IPS DF 4.7 (cell line): ENCODE data around the gene SLC27A5.
A peak's percentile ranks its signal among the peaks of the same experiment; 100 is the strongest.
"Not testable (repeated sequence)": the region's sequence is repeated elsewhere in the genome, so short reads cannot be mapped to it uniquely, and the experiment has no call there.

Experiments used
- DNase-seq: peaks from one replicate; pipeline ENCODE4 v3.0.0-alpha.2; 2013; ENCODE audit warnings: low spot score; ENCODE audit errors: extremely low read depth

Gene SLC27A5

DNA sequence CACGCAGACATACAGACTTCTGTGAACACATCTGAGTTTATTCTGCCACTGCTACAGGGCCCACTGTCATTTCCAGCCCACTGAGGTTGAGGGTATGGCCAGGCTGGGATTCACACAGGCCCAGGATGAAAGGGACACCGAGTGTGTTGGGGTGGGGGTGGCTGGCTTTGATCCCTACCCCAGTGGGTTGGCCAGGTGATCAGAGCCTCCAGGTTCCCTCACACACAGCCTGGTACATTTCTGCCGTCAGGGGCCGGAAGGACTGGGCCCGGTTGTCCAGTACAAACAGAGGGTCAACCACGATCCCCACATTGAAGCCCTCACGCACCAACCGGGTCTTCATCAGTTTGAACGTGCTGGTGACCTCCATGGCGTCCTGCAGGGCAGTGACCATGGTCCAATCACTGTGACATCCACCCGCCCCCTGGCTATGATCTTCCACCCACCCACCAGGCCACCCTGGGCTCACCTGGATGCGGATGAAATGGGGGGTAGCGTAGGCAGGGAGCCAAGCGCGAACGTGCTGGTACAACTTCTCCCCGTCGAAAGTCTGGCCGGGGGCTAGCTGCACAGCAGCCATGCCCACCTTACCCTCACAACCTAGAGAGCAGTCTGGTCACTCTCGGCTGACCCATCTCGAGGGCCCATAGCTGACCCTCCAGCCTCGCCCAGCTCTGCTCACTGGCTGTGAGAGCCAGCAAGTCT is 13.3 kb downstream of the SLC27A5 start:
- no peak for DNase-seq

DNA sequence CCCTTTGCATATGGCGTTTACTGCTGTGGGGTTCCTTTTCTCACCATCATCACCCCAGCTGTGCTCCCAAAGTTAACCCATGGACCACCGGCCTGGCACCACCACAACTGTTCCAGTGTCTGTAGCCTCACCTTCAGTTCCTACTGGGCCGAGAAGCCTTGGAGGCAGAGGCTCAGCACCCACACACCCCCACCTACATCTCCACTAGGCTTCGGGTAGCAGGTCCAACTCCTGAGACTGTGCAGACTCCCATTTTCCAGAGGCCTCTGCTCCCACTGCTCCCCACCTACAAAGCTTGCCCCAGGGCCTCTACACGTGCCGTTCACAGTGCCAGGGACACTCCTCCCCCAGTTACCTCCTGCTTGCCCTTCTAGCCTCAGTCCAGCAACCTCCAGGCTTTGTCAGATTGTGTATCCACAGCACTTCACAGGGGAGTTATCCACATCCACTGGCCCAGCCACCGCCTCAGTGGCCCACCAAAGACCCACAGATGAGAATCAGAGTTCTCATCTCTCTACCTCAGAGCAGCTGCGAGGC is 14.1 kb downstream of the SLC27A5 start:
- no peak for DNase-seq

DNA sequence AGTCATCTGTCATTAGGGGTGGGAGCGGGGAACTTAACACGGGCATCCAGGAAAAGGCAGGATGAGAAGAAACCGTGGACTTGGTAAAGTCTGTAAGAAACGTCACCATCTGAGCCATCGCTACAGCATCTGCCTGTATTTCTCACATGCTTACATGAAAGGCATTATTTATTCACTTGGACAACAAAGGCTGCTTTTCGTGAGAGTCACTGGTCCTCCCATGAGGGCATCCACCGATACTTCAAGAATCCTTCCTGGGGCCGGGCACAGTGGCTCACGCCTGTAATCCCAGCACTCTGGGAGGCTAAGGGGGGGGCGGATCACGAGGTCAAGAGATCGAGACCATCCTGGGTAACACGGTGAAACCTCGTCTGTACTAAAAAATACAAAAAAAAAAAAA is 19.5 kb downstream of the SLC27A5 start:
- DNase-seq: no peak

DNA sequence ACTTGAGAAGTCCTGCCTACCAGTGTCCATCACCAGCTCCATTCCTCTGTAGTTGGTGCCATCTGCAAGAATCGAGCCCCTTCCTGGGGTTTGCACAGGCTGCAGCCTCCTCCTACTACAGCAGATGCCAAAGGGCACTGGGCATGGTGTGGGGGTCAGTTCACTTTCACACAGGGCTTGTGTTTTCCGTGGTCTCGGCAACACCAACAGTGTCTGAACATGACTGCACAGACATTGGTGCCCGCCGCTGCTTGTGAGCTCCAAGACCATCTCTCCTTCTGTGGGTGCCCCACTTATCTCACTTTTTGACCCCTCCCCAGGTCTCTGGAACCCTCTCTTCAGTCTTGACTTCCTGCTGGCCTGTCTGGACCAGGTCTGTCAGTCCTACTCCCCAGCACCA is 20.4 kb downstream of the SLC27A5 start:
- no peak for DNase-seq

DNA sequence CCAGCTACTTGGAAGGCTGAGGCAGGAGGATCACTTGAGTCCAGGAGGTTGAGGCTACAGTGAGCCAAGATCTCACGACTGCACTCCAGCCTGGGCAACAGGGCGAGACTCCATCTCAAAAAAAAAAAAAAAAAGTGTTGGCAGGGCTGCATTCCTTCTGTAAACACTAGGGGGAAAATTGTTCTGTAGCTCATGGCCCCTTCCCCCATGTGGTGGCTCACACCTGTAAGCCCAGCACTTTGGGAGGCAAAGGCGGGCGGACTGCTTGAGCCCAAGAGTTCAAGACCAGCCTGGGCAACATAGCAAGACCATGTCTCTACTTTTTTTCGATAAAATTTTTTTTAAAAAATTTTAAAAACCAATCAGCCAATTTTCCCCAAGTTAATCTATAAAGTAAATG is 27.4 kb downstream of the SLC27A5 start:
- not testable (repeated sequence) for DNase-seq

DNA sequence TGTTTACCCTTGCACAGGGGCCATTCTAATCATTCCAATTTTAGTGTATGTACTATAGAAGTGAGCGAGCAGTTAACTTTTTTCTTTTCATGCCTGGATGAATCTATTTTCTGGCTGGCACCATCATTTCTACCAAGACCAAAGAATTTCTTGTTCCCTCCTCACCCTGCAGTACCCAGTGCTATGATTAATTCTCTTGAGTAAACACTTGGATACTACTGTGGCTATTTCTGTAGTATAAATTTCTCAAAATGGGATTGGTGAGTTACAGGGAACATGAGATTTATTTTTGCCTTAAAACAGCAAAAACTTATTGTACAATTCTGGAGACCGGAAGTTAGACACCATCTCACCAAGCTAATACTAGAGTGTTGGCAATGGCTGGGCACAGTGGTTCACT is 28.0 kb downstream of the SLC27A5 start:
- DNase-seq: no peak

DNA sequence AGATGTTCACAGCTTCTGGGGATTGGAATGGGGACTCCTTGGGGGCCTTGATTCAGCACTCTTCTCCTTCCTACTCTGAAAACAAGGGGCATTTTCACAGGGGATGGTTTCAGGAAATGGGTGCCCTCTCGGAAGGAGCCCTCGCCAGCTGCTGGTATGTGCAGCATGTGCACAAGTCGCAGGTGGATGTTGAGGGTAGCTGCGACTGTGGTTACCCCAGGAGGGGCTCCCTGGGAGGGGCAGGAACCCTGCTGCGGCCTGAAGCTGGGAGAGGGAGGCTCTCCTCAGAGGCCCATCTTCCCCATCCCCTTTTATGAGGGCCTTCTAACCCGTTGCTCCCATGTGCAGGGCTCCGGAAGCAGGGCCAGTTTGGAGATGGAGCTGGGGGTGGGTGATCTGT is 29.4 kb downstream of the SLC27A5 start:
- DNase-seq: no peak

DNA sequence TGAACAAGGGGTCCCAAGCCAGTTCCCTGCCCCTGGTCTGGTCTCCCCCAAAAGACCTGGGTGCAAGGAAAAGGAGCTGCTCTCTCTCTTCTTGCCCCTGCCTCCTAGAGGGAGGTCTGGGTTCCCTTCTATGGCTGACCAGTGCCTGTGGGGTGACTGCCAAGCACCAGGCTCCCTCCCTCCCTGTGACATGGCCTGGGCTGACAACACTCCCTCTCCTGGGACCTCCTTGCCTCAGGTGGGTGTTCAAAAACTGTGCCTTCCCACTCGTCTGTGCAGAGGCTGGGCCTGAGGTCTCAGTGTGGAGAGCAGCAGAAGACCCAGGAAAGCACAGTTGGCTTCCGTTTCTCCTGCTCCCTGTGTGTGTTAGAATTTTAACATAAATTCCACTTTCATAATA is 31.0 kb downstream of the SLC27A5 start:
- DNase-seq: no peak

DNA sequence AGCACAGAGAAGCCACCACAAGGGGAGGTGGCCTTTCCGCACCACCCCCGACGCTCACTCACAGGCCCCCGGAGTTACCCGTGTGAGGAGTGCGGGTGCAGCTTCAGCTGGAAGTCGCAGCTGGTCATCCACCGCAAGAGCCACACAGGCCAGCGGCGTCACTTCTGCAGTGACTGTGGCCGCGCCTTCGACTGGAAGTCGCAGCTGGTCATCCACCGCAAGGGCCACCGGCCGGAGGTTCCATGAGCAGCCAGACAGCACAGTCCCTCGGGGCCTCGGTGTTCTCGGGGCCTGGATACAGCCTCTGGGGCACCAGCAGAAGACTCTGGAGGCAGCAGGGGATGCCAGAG is 31.3 kb downstream of the SLC27A5 start:
- no peak for DNase-seq

DNA sequence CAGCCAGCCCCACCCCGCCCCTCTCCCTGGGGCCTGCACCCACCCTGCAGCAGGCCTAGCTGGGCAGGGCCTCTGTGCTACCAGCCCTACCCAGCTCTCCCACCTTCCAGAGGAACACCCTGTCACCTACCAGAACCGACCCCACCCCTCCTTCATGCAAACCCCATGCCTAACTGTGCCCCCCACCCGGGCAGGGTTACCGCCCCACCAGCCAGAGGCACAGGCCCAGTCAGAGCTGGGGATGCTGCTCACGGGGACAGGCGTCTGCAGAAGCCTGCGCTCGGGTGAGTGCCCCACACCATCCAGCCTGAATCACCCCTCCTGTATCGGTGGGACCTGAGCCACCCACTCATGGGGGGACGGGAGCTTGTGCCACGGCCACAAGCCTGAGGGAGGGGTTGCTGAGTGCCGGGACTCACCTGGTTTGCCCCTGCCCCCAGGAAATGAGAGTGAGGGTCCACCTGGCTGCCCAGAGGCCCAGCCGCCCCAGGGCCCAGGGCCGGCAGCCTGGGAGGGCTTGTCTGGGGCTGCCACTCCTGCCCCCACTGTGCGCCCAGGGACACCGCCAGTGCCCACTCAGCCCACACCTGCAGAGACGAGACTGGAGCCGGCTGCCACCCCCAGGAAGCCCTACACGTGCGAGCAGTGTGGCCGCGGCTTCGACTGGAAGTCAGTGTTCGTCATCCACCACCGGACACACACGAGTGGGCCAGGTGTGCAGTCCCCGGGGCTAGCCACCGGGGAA is 31.9 kb downstream of the SLC27A5 start:
- DNase-seq: no peak

DNA sequence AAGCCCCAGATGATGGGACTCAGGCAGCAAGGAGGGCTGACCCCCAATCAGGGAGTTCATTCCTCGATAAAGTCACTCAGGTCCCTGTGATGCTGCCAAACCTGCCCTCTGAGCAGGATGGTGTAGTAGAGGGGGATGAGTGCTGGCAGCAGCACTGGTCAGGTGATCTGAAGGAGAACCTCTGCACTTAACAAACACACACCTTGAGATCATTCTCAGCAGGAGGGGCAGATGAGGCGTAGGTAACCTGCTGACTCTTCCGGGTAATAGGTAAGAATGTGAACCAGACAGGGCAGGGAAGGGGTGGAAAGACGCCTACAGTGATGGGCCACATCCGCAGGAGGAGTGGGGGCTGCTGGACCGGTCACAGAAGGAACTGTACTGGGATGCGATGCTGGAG is 32.5 kb downstream of the SLC27A5 start:
- no peak for DNase-seq

DNA sequence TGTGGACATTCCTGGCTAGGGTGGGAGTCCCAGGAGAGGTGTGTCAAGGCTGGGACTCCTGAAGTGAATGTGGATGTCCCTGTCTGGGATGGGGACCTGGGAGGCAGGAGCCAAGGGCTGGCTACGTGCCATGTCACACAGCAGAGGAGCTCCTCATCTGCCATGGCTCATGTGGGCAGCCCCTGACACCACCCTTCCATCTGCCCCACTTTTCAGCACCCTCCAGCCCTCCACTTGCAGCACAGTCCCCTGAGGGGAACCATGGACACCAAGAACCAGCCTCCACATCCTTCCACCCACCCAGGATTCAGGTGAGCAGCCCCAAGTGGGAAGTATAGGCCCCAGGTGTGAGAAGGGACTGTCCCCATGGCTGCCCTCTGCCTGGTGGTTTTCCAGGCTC is 33.9 kb downstream of the SLC27A5 start:
- no peak for DNase-seq

DNA sequence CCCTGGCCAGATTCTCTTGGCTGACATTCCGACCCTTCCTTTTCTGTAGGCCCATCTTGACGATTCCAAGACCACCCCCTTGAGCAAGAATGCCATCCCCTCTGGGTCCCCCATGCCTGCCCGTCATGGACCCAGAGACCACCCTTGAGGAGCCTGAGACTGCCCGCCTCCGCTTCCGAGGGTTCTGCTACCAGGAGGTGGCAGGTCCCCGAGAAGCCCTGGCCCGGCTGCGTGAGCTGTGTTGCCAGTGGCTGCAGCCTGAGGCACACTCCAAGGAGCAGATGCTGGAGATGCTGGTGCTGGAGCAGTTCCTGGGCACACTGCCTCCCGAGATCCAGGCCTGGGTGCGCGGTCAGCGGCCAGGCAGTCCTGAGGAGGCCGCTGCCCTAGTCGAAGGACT is 34.7 kb downstream of the SLC27A5 start:
- DNase-seq: no peak

DNA sequence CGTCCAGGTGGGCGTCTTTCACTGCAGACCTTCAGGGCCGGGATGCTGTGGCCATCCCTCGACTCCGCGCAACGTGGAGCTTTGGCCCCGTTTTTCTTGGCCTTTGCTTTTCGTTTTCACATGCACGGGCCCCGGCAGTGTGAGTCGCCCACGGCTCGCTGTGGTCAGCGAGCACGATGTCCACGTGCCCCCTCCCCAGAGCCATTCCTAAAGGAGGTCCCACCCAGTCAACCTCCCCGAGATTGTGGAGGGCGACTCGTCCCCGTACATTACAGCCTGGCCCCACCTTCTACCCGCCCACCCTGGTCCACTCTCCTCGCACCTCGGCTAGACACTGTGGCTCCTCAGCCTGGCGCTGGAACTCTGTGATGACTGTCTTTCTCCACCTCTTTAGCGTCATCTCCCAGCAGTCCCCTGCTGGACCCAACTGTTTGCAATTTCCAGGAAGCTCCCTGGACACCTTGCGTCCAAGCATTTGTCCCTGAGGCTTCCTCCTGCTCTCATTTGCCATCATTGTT is 35.2 kb downstream of the SLC27A5 start:
- DNase-seq: no peak

DNA sequence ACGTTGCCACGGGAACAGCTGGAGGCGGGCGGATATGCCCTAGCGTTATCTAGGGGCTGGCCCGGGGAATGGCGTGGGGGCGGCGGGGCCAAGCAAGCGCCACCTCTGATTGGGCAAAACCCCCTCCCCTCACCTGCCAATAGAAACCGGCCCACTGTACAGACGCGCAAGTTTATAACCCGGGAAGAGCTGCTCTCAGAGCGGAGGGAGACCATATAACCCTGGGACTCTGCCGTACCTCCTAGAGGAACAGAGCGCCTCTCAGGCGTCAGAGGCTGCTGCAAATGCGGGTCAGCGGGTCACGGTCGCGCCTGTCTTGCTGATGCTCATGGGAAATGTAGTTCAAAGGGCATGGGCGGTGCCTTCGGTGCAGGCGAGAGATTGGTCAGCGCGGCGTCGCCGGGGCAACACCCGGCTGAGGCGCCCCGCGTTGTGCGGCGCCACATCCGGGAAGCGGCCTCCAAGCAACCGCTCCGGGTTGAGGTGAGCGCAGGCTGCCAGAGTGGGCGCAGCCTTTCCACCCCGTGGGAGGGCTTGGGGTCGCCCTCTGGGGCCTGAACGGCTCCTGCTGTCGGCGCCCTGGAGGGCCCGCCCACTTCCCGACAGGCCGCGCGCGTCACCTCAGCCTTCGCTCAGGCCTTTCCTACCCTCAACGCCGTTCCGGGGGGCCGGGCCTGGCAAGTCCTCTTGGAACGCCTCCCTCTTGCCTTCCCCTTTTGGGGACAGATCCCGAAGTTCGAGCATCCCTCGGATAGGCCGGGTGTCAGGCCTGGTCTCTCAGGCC is 35.9 kb downstream of the SLC27A5 start, which contains the start of gene ZNF446:
Gene ZNF446, plus strand, starts transcription at position 639 of the 784 bp plus-strand sequence. CDS start 867 bp downstream, outside the sequence.
- peak; percentile 85 for DNase-seq

DNA sequence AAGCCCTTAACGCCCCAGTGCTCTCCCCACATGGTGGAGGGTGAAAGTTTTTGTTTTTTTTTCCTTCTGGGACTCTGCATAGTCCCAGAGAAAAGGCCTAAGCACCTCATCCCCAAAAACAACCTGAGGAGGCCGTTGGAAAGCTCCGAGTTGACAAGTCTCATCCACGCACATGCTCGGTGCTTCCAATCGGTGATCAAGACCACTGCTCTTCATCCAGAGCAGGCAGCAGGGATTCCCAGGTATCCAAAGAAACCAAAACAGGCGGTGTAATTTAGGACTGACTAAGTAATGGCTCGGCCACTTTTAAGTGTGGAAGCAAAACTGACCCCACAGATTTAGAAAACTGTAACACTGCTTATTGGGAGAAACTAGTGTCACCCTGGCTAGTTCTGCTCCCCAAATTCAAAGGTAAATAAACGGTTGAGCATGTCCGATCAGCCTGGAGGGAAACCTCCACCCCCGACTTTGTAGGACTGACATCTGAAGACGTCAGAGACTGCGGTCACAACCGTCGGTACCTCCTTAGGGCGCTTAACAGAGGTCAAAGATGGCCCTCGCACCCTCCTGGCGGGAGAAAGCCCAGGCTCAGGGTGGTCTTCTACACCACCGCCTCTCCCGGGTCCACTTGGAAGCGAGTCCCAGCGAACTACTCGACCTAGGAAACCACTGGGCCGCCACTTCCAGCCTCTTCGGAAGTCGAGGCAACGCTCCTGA is 36.6 kb downstream of the SLC27A5 start:
- DNase-seq: no peak

DNA sequence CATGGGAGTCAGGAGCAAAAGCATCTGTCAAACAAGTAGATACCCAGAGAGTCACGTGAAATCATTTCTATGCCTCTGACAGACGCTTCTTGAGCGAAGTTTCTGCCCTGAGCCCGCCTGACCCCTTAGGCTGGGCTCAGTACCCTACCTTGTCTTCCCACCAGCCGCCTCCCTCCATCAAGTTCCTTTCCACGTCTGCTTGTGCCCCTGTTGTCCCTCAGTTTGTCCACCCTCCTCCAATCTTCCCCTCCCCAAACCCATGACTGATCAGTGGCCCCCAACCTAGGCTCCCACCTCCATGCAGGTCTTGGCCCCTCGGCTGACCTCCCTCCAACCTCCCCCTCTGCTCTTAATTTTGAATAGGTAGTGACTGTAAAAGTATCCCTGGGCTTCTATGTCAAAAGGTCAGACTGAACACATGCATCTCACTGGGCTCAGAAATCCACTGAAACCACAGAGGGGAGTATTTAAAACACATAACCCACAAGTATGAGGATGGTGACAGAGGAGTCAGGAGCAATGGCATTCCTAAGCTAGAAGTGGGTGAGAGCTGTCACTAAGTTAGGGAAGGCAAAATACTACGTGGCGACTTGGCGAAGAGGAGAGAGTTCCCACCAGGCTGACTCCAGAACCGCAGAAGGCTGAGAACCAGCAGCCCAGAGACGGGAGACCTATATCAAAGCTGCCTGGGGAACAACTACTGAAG is 37.3 kb downstream of the SLC27A5 start:
- no peak for DNase-seq

DNA sequence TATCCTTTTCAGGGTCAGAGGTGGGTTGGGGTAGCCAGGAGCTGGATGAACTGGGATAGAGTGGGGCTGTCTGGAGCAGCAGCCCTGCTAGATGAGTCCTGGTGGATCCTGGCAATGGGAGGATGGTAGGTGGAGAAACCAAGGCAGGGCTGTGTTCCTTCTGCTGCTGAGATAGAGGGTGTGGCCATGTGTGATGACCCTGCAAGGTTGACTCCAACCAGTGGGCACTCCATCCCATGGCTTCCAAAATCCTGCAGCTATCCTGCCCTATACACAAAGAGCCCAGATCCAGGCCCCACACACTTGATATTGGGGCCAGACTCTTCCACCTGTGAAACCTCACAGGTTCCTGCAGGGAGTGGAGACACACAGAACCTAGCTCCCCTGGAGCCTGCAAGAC is 38.0 kb downstream of the SLC27A5 start:
- no peak for DNase-seq

DNA sequence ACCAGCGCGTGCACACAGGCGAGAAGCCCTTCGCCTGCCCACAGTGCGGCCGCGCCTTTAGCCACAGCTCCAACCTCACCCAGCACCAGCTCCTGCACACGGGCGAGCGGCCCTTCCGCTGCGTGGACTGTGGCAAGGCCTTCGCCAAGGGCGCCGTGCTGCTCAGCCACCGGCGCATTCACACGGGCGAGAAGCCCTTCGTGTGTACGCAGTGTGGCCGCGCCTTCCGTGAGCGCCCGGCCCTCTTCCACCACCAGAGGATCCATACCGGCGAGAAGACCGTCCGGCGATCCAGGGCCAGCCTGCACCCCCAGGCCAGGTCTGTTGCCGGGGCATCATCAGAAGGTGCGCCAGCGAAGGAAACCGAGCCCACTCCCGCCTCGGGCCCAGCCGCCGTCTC is 40.1 kb downstream of the SLC27A5 start:
- no peak for DNase-seq

DNA sequence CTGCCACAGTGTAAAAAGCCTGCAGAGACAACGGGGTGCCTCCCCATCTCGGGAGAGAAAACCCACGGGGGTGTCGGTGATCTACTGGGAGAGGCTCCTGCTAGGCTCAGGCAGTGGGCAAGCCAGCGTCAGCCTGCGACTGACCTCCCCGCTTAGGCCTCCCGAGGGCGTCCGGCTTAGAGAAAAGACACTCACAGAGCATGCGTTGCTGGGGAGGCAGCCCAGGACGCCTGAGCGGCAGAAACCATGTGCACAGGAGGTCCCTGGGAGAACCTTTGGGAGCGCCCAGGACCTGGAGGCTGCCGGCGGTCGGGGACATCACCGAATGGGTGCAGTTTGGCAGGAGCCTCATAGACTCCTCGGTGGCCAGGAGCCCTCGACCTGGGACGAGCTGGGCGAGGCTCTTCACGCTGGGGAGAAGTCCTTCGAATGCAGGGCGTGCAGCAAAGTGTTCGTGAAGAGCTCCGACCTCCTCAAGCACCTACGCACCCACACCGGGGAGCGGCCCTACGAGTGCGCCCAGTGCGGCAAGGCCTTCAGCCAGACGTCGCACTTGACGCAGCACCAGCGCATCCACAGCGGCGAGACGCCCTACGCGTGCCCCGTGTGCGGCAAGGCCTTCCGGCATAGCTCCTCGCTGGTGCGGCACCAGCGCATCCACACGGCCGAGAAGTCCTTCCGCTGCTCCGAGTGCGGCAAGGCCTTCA is 40.8 kb downstream of the SLC27A5 start:
- DNase-seq: not testable (repeated sequence)
